Gastroesophageal sphincter (tissue), 4 donors: ENCODE data around the gene CYS1. TPM values are rescaled to one million over a fixed set of nuclear protein-coding genes. Genes with fewer than 3 reads are reported as not detected.
"Not testable (repeated sequence)": the region's sequence is repeated elsewhere in the genome, so short reads cannot be mapped to it uniquely, and the experiment has no call there.

ENCODE experiments used
- ATAC-seq: fragments of 150-250 bp; one replicate; pipeline ENCODE4 v1.9.1; 2016; ENCODE audit warnings: mild to moderate bottlenecking, moderate library complexity
- H3K27ac ChIP-seq, 4 donors: fragments of 200-600 bp; sonication (generic) in 3 of 4; 1 replicate in 3 of 4; 2 replicates in 1 of 4; pipeline ENCODE4 v1.5.1; 2016 to 2019
- H3K27me3 ChIP-seq: fragments of 200-600 bp; sonication (generic); one replicate; pipeline ENCODE4 v1.5.1; 2019
- H3K36me3 ChIP-seq, 2 donors: fragments of 200-600 bp; sonication (generic); one replicate each; pipeline ENCODE4 v1.5.1; 2019; ENCODE audit warnings: control low read depth in 1 of 2
- H3K4me1 ChIP-seq, 3 donors: fragments of 200-600 bp; sonication (generic); 1 replicate in 2 of 3; 2 replicates in 1 of 3; pipeline ENCODE4 v1.5.1; 2016 to 2019; ENCODE audit warnings: control low read depth in 2 of 3
- H3K4me3 ChIP-seq, 2 donors: fragments of 200-600 bp; sonication (generic); one replicate each; pipeline ENCODE4 v1.5.1; 2019; ENCODE audit warnings: mild to moderate bottlenecking in 1 of 2, moderate library complexity in 1 of 2
- H3K9me3 ChIP-seq, 3 donors: fragments of 200-600 bp; sonication (generic); one replicate each; pipeline ENCODE4 v1.5.1; 2017 to 2019; ENCODE audit warnings: control low read depth in 2 of 3
- CTCF ChIP-seq, 4 experiments: fragments of 200-600 bp in 2 of 4; fragments of 450-650 bp in 2 of 4; sonication (generic) in 1 of 4; IDR thresholded peaks; one replicate each; pipeline ENCODE4 v1.5.1; 2017 to 2019; ENCODE audit warnings: antibody characterized with exemption in 4 of 4, mild to moderate bottlenecking in 2 of 4, moderate library complexity in 2 of 4
- EP300 ChIP-seq: sonication (generic); formaldehyde crosslinking; IDR thresholded peaks from one replicate; pipeline ENCODE4 v1.6.1; 2017; ENCODE audit warnings: antibody characterized with exemption, mild to moderate bottlenecking
- POLR2A ChIP-seq, 2 donors: fragments of 450-650 bp; IDR thresholded peaks; one replicate each; pipeline ENCODE4 v1.6.1; 2017; ENCODE audit warnings: antibody characterized with exemption in 2 of 2, mild to moderate bottlenecking in 2 of 2, moderate library complexity in 1 of 2
- POLR2AphosphoS5 ChIP-seq: sonication (generic); formaldehyde crosslinking; IDR thresholded peaks from one replicate; pipeline ENCODE4 v1.6.1; 2017; ENCODE audit warnings: antibody characterized with exemption
- WGBS, 2 donors: methylation state at CpG; one replicate each; pipeline ENCODE4 v1.1.5; 2018; ENCODE audit warnings: low coverage in 1 of 2; 5-methylcytosine and 5-hydroxymethylcytosine counted together
- total RNA-seq, 4 donors: library from RNA; depleted of rRNA; stranded (reverse); fragments of >200 nt; gene quantifications; one replicate each; pipeline ENCODE4 v1.1.0, GENCODE V29; 2016

The CYS1 gene
- total RNA-seq, 4 donors from 2014 or later, result 8.6 to 50.7 (median 32.6) TPM

GRCh38 chr2:10101491-10101890 is 21.3 kb upstream of the CYS1 start:
- Histone ChIP-seq H3K9me3 (no peaks in the 10 kb centered on the region), H3K27ac (no peak overlapping the region), H3K4me1 (peaks cover 0 to 11% (median 6%) of the 10 kb centered on the region in 3 donors), H3K36me3 (no peaks in the 10 kb centered on the region), H3K27me3 (no peaks in the 10 kb centered on the region), H3K4me3 (no peak overlapping the region)
- no peak for ATAC-seq
- WGBS, 2 donors, result 55% methylated on average over 5 of the region's 7 CpGs; no CpG with 5 or more reads in 1 of the 2 donors
- TF ChIP-seq EP300 (no peak), CTCF (IDR thresholded peaks at IDR 0.05) (no peak), POLR2A (IDR thresholded peaks at IDR 0.05) (no peak), POLR2AphosphoS5 (no peak)

DNA sequence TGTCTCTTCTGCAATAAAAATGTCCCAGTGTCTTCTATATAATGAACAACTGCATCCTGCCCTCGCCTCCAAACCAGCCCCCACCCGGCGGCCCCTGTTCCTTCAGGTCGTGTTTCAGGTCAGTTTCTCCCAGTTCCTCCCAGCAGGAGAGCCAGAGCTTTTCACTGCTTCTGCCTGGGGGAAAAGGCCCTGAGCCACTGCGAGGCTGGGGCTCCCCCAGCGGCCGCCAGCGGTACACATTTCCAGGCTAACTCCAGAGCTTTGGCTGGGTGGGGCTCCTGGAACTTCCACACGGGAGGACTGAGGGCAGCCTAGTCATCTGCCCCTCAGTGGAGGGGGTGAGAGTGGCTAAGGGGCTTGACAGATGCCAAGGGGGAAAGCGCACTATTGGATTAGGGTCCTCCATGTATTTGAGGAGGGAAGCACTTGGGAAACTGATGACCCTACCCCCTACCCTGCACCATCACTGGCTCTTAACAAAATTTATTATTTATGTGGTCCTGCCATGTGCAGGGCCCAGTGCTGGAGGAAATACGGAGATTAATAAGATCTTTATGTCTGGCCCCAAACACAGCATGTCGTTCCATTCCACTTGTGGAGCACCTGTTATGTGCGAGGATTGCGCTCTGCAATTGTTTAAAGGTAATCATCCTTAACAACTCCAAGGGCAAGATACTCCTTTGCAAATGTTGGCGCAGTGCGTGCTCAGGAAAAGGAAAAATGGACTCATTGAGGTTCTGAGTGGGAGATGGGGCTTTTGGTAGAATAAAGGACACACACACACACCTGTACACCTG is 17.3 kb upstream of the CYS1 start:
- Histone ChIP-seq H3K27ac (no peak overlapping the region), H3K4me3 (no peak overlapping the region), H3K27me3 (peaks cover 16% of the 10 kb centered on the region), H3K4me1 (peaks cover 0 to 11% (median 6%) of the 10 kb centered on the region in 3 donors), H3K9me3 (no peaks in the 10 kb centered on the region), H3K36me3 (no peaks in the 10 kb centered on the region)
- TF ChIP-seq CTCF (IDR thresholded peaks at IDR 0.05) (peak; percentile 91 to 96 (median 94)), POLR2AphosphoS5 (no peak)
- WGBS, 2 donors, result 79 to 80% methylated on average over 6 of the region's 16 CpGs
- peak; percentile 94 for ATAC-seq

- H3K36me3 ChIP-seq, result no peaks in the 10 kb centered on the region
- no peak overlapping the region for H3K4me3 ChIP-seq
- H3K27me3 ChIP-seq, result peaks cover 22% of the 10 kb centered on the region
- no peak overlapping the region for H3K27ac ChIP-seq
- TF ChIP-seq CTCF (IDR thresholded peaks at IDR 0.05) (no peak), POLR2AphosphoS5 (no peak), EP300 (no peak), POLR2A (IDR thresholded peaks at IDR 0.05) (no peak)
- WGBS, 2 donors, result 90 to 100% methylated on average over 1 to 2 of the region's 10 CpGs
- no peaks in the 10 kb centered on the region for H3K9me3 ChIP-seq
- no peak for ATAC-seq
- peaks cover 0 to 12% (median 6%) of the 10 kb centered on the region in 3 donors for H3K4me1 ChIP-seq
These were observed 16.4 kb upstream of the CYS1 start for GRCh38 chr2:10096641-10097040.

DNA sequence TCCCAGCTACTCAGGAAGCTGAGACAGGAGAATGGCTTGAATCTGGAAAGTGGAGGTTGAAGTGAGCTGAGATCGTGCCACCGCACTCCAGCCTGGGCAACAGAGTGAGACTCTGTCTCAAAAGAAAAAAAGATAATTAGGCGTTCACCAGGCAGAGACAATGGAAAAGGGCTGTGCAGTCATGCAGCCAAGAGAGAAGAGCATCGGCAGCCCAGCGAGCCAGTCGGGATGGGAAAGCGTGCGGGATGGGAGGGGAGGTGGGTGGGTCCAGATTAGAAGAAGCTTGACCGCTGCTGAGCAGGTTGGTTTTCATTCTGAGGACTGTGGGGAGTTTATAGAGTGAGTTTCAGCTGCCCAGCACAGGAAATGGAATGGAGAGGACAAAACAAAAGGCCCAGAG is 15.0 kb upstream of the CYS1 start:
- H3K4me1 ChIP-seq, result peaks cover 0 to 18% (median 11%) of the 10 kb centered on the region in 3 donors
- no peak overlapping the region for H3K27ac ChIP-seq
- H3K9me3 ChIP-seq, result no peaks in the 10 kb centered on the region
- no peak for TF ChIP-seq POLR2A (IDR thresholded peaks at IDR 0.05)
- TF ChIP-seq CTCF (IDR thresholded peaks at IDR 0.05), result no peak
- no peak for TF ChIP-seq POLR2AphosphoS5
- no peak for TF ChIP-seq EP300
- 80 to 87% methylated on average over 9 of the region's 9 CpGs for WGBS, 2 donors
- no peaks in the 10 kb centered on the region for H3K36me3 ChIP-seq
- ATAC-seq, result no peak
- peaks cover 29% of the 10 kb centered on the region for H3K27me3 ChIP-seq
- H3K4me3 ChIP-seq, result no peak overlapping the region

GRCh38 chr2:10094271-10094814 is 14.1 kb upstream of the CYS1 start:
- TF ChIP-seq CTCF (IDR thresholded peaks at IDR 0.05), result no peak
- no peak for TF ChIP-seq POLR2A (IDR thresholded peaks at IDR 0.05)
- no peak for TF ChIP-seq EP300
- no peak for TF ChIP-seq POLR2AphosphoS5
- peaks cover 0 to 18% (median 11%) of the 10 kb centered on the region in 3 donors for H3K4me1 ChIP-seq
- no peak overlapping the region for H3K4me3 ChIP-seq
- ATAC-seq, result no peak
- no peaks in the 10 kb centered on the region for H3K9me3 ChIP-seq
- peaks cover 29% of the 10 kb centered on the region for H3K27me3 ChIP-seq
- H3K27ac ChIP-seq, result no peak overlapping the region
- H3K36me3 ChIP-seq, result no peaks in the 10 kb centered on the region
- WGBS, 2 donors, result 80 to 92% methylated on average over 2 of the region's 13 CpGs

- WGBS, 2 donors, result 100% methylated on average over 2 of the region's 2 CpGs; no CpG with 5 or more reads in 1 of the 2 donors
- H3K27ac ChIP-seq, H3K36me3 ChIP-seq, H3K9me3 ChIP-seq, ATAC-seq: not testable (repeated sequence)
- Histone ChIP-seq H3K4me3 (peak overlapping the region in 1 of 2 donors; percentile 45), H3K27me3 (peaks cover 29% of the 10 kb centered on the region), H3K4me1 (peaks cover 0 to 10% (median 5%) of the 10 kb centered on the region in 3 donors)
These were observed 11.7 kb upstream of the CYS1 start for GRCh38 chr2:10091889-10092244.
